Natural killer cell (primary cell): ENCODE measurements around the gene CBY1. TPM values are rescaled to one million over a fixed set of nuclear protein-coding genes. Genes with fewer than 3 reads are reported as not detected.

Experiments used
- total RNA-seq, 4 donors: library from RNA; stranded (reverse); fragments of 120-200 nt in 1 of 4; gene quantifications; one replicate each; pipeline versions ENCODE4 v1.2.3 to v1.2.4, GENCODE V29; 2013 to 2022

Gene CBY1
- total RNA-seq, 3 donors from 2014 or later (not counting 1 experiment from before 2014, with no cell fraction given), result 8.2 to 10.9 (median 10.8) TPM

Other genes with a start within 250 kb of the CBY1 start
- not detected for gene KCNJ4, start 201.4 kb upstream of the CBY1 start, total RNA-seq
- under 1 TPM in 1 of 3 donors, not detected in 2; 0.25 TPM for gene KDELR3, start 188.5 kb upstream of the CBY1 start, total RNA-seq
- gene DDX17, start 150.3 kb upstream of the CBY1 start, total RNA-seq, result 100 to 1,000 TPM; 571 to 752 (median 578) TPM
- 1 to 10 TPM in 1 of 3 donors, under 1 TPM in 2; 0.31 to 1.7 (median 0.63) TPM for gene DMC1, start 86.5 kb upstream of the CBY1 start, total RNA-seq
- under 1 TPM; 0.07 to 0.29 (median 0.28) TPM for gene FAM227A, start 246 bp upstream of the CBY1 start, total RNA-seq
- 10 to 100 TPM; 45.9 to 50.6 (median 47.5) TPM for gene TOMM22, start 25.3 kb downstream of the CBY1 start, total RNA-seq
- gene JOSD1, start 44.3 kb downstream of the CBY1 start, total RNA-seq, result 100 to 1,000 TPM; 123 to 165 (median 128) TPM
- gene GTPBP1, start 49.3 kb downstream of the CBY1 start, total RNA-seq, result 100 to 1,000 TPM; 236 to 259 (median 249) TPM
- 1,000 to 10,000 TPM in 1 of 3 donors, 100 to 1,000 TPM in 2; 882 to 1,056 (median 886) TPM for gene SUN2, start 99.4 kb downstream of the CBY1 start, total RNA-seq
- gene DNAL4, start 137.5 kb downstream of the CBY1 start, total RNA-seq, result 1 to 10 TPM; 5.4 to 9.8 (median 6.2) TPM
- 1 to 10 TPM; 4.8 to 8.2 (median 6.1) TPM for gene NPTXR, start 187.4 kb downstream of the CBY1 start, total RNA-seq
- 10 to 100 TPM; 68.0 to 81.5 (median 75.7) TPM for gene CBX6, start 215.6 kb downstream of the CBY1 start, total RNA-seq